OCI-LY7 (cell line): ENCODE data around the gene RANBP3L.

Experiments
- EZH2phosphoT487 ChIP-seq: fragments of 200-600 bp; sonication (generic); IDR thresholded peaks from 2 replicates; pipeline ENCODE4 v1.6.1; 2018; ENCODE audit warnings: low read depth, borderline replicate concordance, mild to moderate bottlenecking, mixed run types, antibody characterized with exemption, low read length, moderate library complexity, mixed read lengths
- TF ChIP-seq, protein P1 (sequence below): fragments of 200-600 bp; sonication (generic); conservative IDR thresholded peaks from 2 replicates; pipeline ENCODE4 v1.5.1; 2014; ENCODE audit warnings: mild to moderate bottlenecking, antibody characterized with exemption, low read length, moderate library complexity, mixed read lengths

DNA sequence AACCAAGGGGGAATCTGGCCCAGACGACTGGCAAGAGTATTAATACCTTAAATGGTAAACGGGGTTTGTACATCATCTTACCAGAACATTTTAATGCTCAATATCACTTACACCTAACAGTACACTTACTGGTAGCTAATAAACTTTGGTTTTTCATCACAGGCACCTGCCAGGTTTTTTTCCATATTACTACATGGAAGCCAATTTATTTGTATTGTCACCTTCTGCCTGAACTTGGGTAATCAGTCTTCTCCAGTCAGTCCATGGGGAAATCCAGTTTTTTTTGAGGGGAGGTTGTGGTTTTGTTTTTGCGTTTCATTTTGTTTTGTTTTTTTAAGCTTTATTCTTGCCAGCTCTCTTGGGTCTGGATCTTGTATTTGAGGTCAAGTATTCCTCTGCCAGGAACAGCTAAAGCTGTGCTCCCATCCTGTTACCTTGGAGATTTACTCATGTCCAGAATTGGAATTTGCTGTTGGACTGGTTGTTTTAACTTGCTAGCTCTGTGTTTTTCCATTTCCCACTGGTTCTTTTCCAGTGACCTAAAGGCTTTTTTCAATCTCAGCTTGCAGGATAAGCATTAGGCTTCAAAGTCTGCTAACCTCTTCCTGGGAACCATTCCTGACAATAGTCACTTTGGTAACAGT lies 48.9 kb downstream of the RANBP3L start:
- TF ChIP-seq, protein P1, sequence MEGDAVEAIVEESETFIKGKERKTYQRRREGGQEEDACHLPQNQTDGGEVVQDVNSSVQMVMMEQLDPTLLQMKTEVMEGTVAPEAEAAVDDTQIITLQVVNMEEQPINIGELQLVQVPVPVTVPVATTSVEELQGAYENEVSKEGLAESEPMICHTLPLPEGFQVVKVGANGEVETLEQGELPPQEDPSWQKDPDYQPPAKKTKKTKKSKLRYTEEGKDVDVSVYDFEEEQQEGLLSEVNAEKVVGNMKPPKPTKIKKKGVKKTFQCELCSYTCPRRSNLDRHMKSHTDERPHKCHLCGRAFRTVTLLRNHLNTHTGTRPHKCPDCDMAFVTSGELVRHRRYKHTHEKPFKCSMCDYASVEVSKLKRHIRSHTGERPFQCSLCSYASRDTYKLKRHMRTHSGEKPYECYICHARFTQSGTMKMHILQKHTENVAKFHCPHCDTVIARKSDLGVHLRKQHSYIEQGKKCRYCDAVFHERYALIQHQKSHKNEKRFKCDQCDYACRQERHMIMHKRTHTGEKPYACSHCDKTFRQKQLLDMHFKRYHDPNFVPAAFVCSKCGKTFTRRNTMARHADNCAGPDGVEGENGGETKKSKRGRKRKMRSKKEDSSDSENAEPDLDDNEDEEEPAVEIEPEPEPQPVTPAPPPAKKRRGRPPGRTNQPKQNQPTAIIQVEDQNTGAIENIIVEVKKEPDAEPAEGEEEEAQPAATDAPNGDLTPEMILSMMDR: no peak
- TF ChIP-seq EZH2phosphoT487: no peak
